Gastroesophageal sphincter (tissue), 4 donors: ENCODE data around the gene PRSS56. TPM values are rescaled to one million over a fixed set of nuclear protein-coding genes. Genes with fewer than 3 reads are reported as not detected.
"Not testable (repeated sequence)": the region's sequence is repeated elsewhere in the genome, so short reads cannot be mapped to it uniquely, and the experiment has no call there.

ENCODE experiments used
- ATAC-seq: fragments of 150-250 bp; one replicate; pipeline ENCODE4 v1.9.1; 2016; ENCODE audit warnings: mild to moderate bottlenecking, moderate library complexity
- H3K27ac ChIP-seq, 4 donors: fragments of 200-600 bp; sonication (generic) in 3 of 4; 1 replicate in 3 of 4; 2 replicates in 1 of 4; pipeline ENCODE4 v1.5.1; 2016 to 2019
- H3K27me3 ChIP-seq: fragments of 200-600 bp; sonication (generic); one replicate; pipeline ENCODE4 v1.5.1; 2019
- H3K36me3 ChIP-seq, 2 donors: fragments of 200-600 bp; sonication (generic); one replicate each; pipeline ENCODE4 v1.5.1; 2019; ENCODE audit warnings: control low read depth in 1 of 2
- H3K4me1 ChIP-seq, 3 donors: fragments of 200-600 bp; sonication (generic); 1 replicate in 2 of 3; 2 replicates in 1 of 3; pipeline ENCODE4 v1.5.1; 2016 to 2019; ENCODE audit warnings: control low read depth in 2 of 3
- H3K4me3 ChIP-seq, 2 donors: fragments of 200-600 bp; sonication (generic); one replicate each; pipeline ENCODE4 v1.5.1; 2019; ENCODE audit warnings: mild to moderate bottlenecking in 1 of 2, moderate library complexity in 1 of 2
- H3K9me3 ChIP-seq, 3 donors: fragments of 200-600 bp; sonication (generic); one replicate each; pipeline ENCODE4 v1.5.1; 2017 to 2019; ENCODE audit warnings: control low read depth in 2 of 3
- EP300 ChIP-seq: sonication (generic); formaldehyde crosslinking; IDR thresholded peaks from one replicate; pipeline ENCODE4 v1.6.1; 2017; ENCODE audit warnings: antibody characterized with exemption, mild to moderate bottlenecking
- POLR2A ChIP-seq, 2 donors: fragments of 450-650 bp; IDR thresholded peaks; one replicate each; pipeline ENCODE4 v1.6.1; 2017; ENCODE audit warnings: antibody characterized with exemption in 2 of 2, mild to moderate bottlenecking in 2 of 2, moderate library complexity in 1 of 2
- POLR2AphosphoS5 ChIP-seq: sonication (generic); formaldehyde crosslinking; IDR thresholded peaks from one replicate; pipeline ENCODE4 v1.6.1; 2017; ENCODE audit warnings: antibody characterized with exemption
- WGBS, 2 donors: methylation state at CpG; one replicate each; pipeline ENCODE4 v1.1.5; 2018; ENCODE audit warnings: low coverage in 1 of 2; 5-methylcytosine and 5-hydroxymethylcytosine counted together
- total RNA-seq, 4 donors: library from RNA; depleted of rRNA; stranded (reverse); fragments of >200 nt; gene quantifications; one replicate each; pipeline ENCODE4 v1.1.0, GENCODE V29; 2016
- TF ChIP-seq, protein P1 (sequence below), 4 experiments: fragments of 200-600 bp in 2 of 4; fragments of 450-650 bp in 2 of 4; sonication (generic) in 1 of 4; IDR thresholded peaks; one replicate each; pipeline ENCODE4 v1.5.1; 2017 to 2019; ENCODE audit warnings: antibody characterized with exemption in 4 of 4, mild to moderate bottlenecking in 2 of 4, moderate library complexity in 2 of 4

The PRSS56 gene
- total RNA-seq, 4 donors from 2014 or later: not detected

DNA sequence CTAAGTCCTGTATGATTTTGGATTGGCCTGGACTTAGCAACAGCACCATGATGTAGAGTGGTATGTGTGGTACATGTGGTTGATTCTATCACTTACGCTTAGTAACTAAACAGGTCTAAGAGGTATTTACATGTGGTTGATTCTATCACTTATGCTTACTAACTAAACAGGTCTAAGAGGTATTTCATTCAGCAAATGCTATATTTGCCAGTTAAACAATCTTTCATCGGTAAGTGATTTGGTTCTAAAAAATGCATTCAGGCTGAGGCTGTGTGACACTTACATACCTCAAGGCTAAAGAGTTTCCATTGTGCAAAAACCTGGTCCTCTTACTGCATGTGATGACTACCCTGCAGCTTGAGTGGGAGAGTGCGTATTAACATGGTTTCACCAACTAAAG, 43.4 kb downstream of the PRSS56 start:
- 33 to 77% methylated on average over 3 of the region's 3 CpGs for WGBS, 2 donors
- Histone ChIP-seq H3K9me3 (no peaks in the 10 kb centered on the region), H3K36me3 (peaks cover 7 to 100% of the 10 kb centered on the region in 2 donors), H3K27me3 (no peaks in the 10 kb centered on the region), H3K27ac (no peak overlapping the region), H3K4me1 (no peaks in the 10 kb centered on the region), H3K4me3 (no peak overlapping the region)
- no peak for ATAC-seq
- TF ChIP-seq POLR2A (IDR thresholded peaks at IDR 0.05) (no peak), POLR2AphosphoS5 (no peak), EP300 (no peak)
- TF ChIP-seq, protein P1, sequence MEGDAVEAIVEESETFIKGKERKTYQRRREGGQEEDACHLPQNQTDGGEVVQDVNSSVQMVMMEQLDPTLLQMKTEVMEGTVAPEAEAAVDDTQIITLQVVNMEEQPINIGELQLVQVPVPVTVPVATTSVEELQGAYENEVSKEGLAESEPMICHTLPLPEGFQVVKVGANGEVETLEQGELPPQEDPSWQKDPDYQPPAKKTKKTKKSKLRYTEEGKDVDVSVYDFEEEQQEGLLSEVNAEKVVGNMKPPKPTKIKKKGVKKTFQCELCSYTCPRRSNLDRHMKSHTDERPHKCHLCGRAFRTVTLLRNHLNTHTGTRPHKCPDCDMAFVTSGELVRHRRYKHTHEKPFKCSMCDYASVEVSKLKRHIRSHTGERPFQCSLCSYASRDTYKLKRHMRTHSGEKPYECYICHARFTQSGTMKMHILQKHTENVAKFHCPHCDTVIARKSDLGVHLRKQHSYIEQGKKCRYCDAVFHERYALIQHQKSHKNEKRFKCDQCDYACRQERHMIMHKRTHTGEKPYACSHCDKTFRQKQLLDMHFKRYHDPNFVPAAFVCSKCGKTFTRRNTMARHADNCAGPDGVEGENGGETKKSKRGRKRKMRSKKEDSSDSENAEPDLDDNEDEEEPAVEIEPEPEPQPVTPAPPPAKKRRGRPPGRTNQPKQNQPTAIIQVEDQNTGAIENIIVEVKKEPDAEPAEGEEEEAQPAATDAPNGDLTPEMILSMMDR (IDR thresholded peaks at IDR 0.05): no peak

DNA sequence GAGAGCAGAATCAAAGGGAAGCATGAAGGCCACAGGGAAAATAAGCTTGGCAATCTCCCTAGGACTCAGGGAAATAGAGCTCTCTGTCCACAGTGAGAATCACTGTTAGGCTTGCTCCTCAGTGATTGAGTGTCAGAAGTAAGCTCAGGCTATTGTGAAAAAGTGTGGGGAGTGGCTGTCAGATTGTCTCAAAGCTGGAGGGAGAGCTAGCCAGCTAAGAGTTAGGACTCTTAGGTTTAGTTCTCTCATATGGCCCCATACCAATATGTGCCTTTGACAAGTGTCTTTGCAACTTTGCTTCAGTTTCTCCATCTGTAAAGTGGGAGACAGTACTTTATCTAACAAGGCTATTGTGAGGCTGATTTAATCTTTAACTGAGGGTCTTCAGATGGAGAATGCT, 47.5 kb downstream of the PRSS56 start:
- Histone ChIP-seq H3K36me3 (peaks cover 7 to 98% of the 10 kb centered on the region in 2 donors), H3K9me3 (no peaks in the 10 kb centered on the region), H3K4me3 (no peak overlapping the region), H3K27me3 (no peaks in the 10 kb centered on the region), H3K27ac (no peak overlapping the region), H3K4me1 (no peaks in the 10 kb centered on the region)
- ATAC-seq: no peak
- TF ChIP-seq, protein P1 (IDR thresholded peaks at IDR 0.05): no peak
- TF ChIP-seq POLR2AphosphoS5 (no peak), POLR2A (IDR thresholded peaks at IDR 0.05) (no peak), EP300 (no peak)

DNA sequence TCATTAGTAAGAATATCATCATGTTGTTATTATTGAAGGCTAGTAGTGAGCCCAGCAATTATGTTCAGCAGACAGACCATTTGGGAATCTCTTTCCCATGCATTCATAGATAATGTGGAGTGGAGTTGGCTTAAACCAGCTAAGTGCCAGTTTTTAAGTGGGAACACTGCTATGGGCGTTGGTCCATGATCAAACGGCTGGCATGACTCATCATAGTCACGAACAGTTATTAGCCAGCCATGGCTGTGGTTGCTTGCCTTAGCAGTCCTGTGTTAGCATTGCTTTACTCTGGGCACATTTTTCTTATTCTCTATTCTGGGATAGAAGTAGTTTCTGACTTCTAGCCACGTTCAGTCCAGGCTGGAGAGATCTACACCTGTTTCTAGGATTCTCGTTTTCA, 48.0 kb downstream of the PRSS56 start:
- TF ChIP-seq, protein P1 (IDR thresholded peaks at IDR 0.05): no peak
- TF ChIP-seq POLR2AphosphoS5 (no peak), POLR2A (IDR thresholded peaks at IDR 0.05) (no peak), EP300 (no peak)
- Histone ChIP-seq H3K27me3 (no peaks in the 10 kb centered on the region), H3K9me3 (no peaks in the 10 kb centered on the region), H3K4me3 (no peak overlapping the region), H3K36me3 (peaks cover 7 to 98% of the 10 kb centered on the region in 2 donors), H3K27ac (no peak overlapping the region), H3K4me1 (no peaks in the 10 kb centered on the region)
- 71 to 94% methylated on average over 3 to 5 of the region's 5 CpGs for WGBS, 2 donors
- no peak for ATAC-seq

DNA sequence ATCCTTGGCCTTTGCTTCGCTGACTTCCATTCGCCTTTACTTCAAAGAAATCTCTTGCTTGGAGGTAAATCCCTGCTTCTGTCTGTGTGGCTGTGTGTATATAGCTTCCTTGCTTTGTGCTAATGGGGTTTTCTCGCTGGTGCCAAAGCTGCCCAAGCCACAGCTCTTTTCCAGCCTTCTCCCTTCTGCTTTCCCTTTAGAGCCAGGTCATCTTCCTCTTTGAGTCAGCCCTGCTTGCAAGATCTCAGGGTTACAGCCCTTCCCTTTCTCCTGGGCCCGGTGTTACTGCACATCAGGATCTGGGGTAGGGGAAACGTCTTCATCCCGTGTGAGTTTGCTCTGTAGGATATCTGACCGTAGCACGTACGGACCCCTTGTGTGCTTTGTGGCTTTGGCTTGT, 49.4 kb downstream of the PRSS56 start:
- 95 to 96% methylated on average over 6 to 7 of the region's 9 CpGs for WGBS, 2 donors
- H3K4me1 ChIP-seq: no peaks in the 10 kb centered on the region
- TF ChIP-seq POLR2A (IDR thresholded peaks at IDR 0.05) (no peak), POLR2AphosphoS5 (no peak), EP300 (no peak)
- TF ChIP-seq, protein P1 (IDR thresholded peaks at IDR 0.05): no peak
- no peak for ATAC-seq
- peaks cover 7 to 98% of the 10 kb centered on the region in 2 donors for H3K36me3 ChIP-seq
- no peaks in the 10 kb centered on the region for H3K27me3 ChIP-seq
- H3K4me3 ChIP-seq: no peak overlapping the region
- no peak overlapping the region for H3K27ac ChIP-seq
- no peaks in the 10 kb centered on the region for H3K9me3 ChIP-seq

DNA sequence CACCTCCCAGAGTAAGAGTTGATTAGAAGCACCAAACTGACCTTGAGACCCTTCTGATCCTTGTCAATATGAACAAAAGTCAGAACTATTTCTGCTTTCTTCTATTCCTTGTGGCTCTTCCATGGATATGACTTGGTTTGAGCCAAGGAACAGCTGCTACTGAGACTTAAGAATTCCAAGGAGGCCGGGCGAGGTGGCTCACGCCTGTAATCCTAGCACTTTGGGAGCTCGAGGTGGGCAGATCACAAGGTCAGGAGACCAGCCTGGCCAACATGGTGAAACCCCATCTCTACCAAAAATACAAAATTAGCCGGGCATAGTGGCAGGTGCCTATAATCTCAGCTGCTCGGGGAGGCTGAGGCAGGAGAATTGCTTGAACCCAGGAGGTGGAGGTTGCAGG, 50.3 kb downstream of the PRSS56 start:
- not testable (repeated sequence) for H3K27ac ChIP-seq

More for the DNA sequence above, 50.3 kb downstream of the PRSS56 start:
- not testable (repeated sequence) for H3K27me3 ChIP-seq, H3K4me1 ChIP-seq, H3K4me3 ChIP-seq, H3K9me3 ChIP-seq, ATAC-seq
- peaks cover 7 to 98% of the 10 kb centered on the region in 2 donors for H3K36me3 ChIP-seq
- 97% methylated on average over 6 of the region's 6 CpGs; no CpG with 5 or more reads in 1 of the 2 donors for WGBS, 2 donors
